Vagina (tissue), 2 donors: ENCODE measurements around the gene DENND2A.

Source experiments
- POLR2A ChIP-seq, 2 donors: fragments of 450-650 bp; IDR thresholded peaks; one replicate each; pipeline ENCODE4 v1.6.1; 2017; ENCODE audit warnings: antibody characterized with exemption in 2 of 2, mild to moderate bottlenecking in 2 of 2, moderate library complexity in 2 of 2
- POLR2AphosphoS5 ChIP-seq, 2 donors: sonication (generic); formaldehyde crosslinking; IDR thresholded peaks; one replicate each; pipeline ENCODE4 v1.9.0; 2017; ENCODE audit warnings: antibody characterized with exemption in 2 of 2, mild to moderate bottlenecking in 2 of 2, low read depth in 1 of 2; ENCODE audit not compliant: insufficient read depth in 1 of 2
- TF ChIP-seq, protein P1 (sequence below), 3 experiments: fragments of 450-650 bp in 2 of 3; fragments of 200-600 bp in 1 of 3; sonication (generic) in 1 of 3; IDR thresholded peaks; one replicate each; pipeline ENCODE4 v1.5.1; 2017 to 2019; ENCODE audit warnings: antibody characterized with exemption in 3 of 3, mild to moderate bottlenecking in 2 of 3, moderate library complexity in 2 of 3

DNA sequence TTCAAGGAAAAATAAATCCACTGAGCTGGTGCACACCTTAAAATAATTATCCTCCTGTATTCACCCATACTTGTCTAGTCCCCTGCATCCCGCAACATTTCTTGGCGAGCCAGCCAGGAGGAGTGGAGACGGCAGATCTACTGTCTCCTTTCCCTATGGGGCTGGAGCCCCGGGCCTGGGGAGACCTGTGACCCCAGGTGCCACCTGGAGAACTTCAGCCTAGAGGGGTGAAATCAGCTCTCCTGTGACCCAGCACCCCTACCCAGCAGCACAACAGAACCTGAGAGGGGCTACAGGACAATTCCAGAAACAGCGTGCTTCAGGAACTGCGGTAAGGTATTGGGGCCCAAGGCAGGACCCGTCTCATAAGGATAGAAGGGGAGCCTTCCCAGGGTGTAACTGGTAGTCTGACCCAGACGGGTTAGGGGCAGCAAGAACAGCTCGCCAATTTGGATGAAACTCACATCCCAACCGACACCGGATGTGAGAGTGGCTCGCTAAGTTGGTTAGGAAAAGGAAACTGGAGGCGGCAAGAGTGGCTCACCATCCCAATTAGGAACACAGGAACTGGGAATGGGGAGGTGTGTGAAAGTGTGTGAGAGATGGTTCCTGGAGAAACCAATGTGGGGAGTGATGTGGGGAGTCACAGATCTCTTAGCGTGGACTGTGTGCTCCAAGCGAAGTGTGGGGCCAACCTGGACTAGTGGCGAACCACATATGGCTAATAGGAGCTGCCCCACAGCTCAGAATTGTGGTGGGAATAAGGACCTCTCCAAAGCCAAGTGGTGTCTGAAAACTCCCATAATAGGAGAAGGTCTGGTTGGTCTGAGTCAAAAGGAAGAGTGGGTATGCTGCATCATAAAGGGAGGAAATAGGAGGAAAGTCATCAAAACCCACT lies 15.1 kb upstream of the DENND2A start:
- TF ChIP-seq POLR2A (IDR thresholded peaks at IDR 0.05) = no peak
- TF ChIP-seq, protein P1, sequence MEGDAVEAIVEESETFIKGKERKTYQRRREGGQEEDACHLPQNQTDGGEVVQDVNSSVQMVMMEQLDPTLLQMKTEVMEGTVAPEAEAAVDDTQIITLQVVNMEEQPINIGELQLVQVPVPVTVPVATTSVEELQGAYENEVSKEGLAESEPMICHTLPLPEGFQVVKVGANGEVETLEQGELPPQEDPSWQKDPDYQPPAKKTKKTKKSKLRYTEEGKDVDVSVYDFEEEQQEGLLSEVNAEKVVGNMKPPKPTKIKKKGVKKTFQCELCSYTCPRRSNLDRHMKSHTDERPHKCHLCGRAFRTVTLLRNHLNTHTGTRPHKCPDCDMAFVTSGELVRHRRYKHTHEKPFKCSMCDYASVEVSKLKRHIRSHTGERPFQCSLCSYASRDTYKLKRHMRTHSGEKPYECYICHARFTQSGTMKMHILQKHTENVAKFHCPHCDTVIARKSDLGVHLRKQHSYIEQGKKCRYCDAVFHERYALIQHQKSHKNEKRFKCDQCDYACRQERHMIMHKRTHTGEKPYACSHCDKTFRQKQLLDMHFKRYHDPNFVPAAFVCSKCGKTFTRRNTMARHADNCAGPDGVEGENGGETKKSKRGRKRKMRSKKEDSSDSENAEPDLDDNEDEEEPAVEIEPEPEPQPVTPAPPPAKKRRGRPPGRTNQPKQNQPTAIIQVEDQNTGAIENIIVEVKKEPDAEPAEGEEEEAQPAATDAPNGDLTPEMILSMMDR (IDR thresholded peaks at IDR 0.05) = no peak
- TF ChIP-seq POLR2AphosphoS5 (IDR thresholded peaks at IDR 0.05; ENCODE audit: insufficient read depth in 1 of 2, low read depth in 1 of 2) = no peak
